HG03354 (cell line): Measurements from ENCODE around the gene ASCC3.
"Not testable (repeated sequence)": the region's sequence is repeated elsewhere in the genome, so short reads cannot be mapped to it uniquely, and the experiment has no call there.

Experiments
- ATAC-seq: cut with Tn5 transposase; IDR thresholded peaks from one replicate; pipeline ENCODE4 v1.9.1; 2021; ENCODE audit warnings: mild to moderate bottlenecking; ENCODE audit not compliant: unreplicated experiment, poor library complexity, severe bottlenecking

The ASCC3 gene

GRCh38 chr6:100680163-100680562 is 201.0 kb downstream of the ASCC3 start:
- no peak for ATAC-seq

- no peak for ATAC-seq
Observed at GRCh38 chr6:100678027-100678426, 203.1 kb downstream of the ASCC3 start.

- no peak for ATAC-seq
Observed at GRCh38 chr6:100677240-100677639, 203.9 kb downstream of the ASCC3 start.

GRCh38 chr6:100673641-100674040 is 207.5 kb downstream of the ASCC3 start:
- ATAC-seq: no peak

GRCh38 chr6:100671740-100672139 is 209.4 kb downstream of the ASCC3 start:
- no peak for ATAC-seq

- no peak for ATAC-seq
Observed at GRCh38 chr6:100670056-100670455, 211.1 kb downstream of the ASCC3 start.

GRCh38 chr6:100665041-100665380 is 216.1 kb downstream of the ASCC3 start:
- peak; percentile 99 for ATAC-seq

- ATAC-seq: peak; percentile 48
Observed at GRCh38 chr6:100664274-100665040, 216.7 kb downstream of the ASCC3 start.

- ATAC-seq: no peak
Observed at GRCh38 chr6:100663219-100663863, 217.8 kb downstream of the ASCC3 start.

GRCh38 chr6:100662264-100662663 is 218.9 kb downstream of the ASCC3 start:
- no peak for ATAC-seq

- ATAC-seq: no peak
Observed at GRCh38 chr6:100658486-100658885, 222.6 kb downstream of the ASCC3 start.

- peak; percentile 75 for ATAC-seq
Observed at GRCh38 chr6:100657678-100658330, 223.3 kb downstream of the ASCC3 start.

GRCh38 chr6:100641147-100641546 is 240.0 kb downstream of the ASCC3 start:
- not testable (repeated sequence) for ATAC-seq

- ATAC-seq: no peak
Observed at GRCh38 chr6:100633096-100633777, 247.9 kb downstream of the ASCC3 start.

GRCh38 chr6:100630536-100630935 is 250.6 kb downstream of the ASCC3 start:
- no peak for ATAC-seq

GRCh38 chr6:100627911-100628758 is 253.0 kb downstream of the ASCC3 start:
- no peak for ATAC-seq

GRCh38 chr6:100626721-100627120 is 254.4 kb downstream of the ASCC3 start:
- no peak for ATAC-seq

GRCh38 chr6:100622907-100623692 is 258.0 kb downstream of the ASCC3 start:
- no peak for ATAC-seq
